ENCODE data around the gene RPS6KC1.

DNA sequence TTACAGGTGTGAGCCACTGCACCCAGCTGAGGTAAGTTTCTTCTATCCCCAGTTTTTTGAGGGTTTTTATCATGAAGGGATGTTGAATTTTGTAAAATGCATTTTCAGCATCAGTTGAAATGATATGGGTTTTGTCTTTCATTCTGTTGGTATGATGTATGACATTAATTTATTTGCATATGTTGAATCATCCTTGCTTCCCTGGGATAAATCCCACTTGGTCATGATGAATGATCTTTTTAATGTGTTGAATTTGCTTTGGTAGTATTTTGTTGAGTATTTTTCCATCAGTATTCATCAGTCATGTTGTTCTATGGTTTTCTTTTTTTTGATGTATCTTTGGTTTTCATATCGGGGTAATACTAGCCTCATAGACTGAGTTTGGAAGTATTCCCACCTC lies 141.0 kb downstream of the RPS6KC1 start:
- TF ChIP-seq, protein P1, sequence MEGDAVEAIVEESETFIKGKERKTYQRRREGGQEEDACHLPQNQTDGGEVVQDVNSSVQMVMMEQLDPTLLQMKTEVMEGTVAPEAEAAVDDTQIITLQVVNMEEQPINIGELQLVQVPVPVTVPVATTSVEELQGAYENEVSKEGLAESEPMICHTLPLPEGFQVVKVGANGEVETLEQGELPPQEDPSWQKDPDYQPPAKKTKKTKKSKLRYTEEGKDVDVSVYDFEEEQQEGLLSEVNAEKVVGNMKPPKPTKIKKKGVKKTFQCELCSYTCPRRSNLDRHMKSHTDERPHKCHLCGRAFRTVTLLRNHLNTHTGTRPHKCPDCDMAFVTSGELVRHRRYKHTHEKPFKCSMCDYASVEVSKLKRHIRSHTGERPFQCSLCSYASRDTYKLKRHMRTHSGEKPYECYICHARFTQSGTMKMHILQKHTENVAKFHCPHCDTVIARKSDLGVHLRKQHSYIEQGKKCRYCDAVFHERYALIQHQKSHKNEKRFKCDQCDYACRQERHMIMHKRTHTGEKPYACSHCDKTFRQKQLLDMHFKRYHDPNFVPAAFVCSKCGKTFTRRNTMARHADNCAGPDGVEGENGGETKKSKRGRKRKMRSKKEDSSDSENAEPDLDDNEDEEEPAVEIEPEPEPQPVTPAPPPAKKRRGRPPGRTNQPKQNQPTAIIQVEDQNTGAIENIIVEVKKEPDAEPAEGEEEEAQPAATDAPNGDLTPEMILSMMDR (IDR thresholded peaks at IDR 0.05; ENCODE audit: extremely low read depth in 1 of 2, insufficient read depth in 1 of 2, low read depth in 1 of 2, low read length in 2 of 2), result no peak
- no peak for TF ChIP-seq POLR2A (IDR thresholded peaks at IDR 0.05; ENCODE audit: low read depth, low read length)

Data from endothelial cell of umbilical vein (primary cell).